ENCODE results near the gene HRG.

Gene HRG

DNA sequence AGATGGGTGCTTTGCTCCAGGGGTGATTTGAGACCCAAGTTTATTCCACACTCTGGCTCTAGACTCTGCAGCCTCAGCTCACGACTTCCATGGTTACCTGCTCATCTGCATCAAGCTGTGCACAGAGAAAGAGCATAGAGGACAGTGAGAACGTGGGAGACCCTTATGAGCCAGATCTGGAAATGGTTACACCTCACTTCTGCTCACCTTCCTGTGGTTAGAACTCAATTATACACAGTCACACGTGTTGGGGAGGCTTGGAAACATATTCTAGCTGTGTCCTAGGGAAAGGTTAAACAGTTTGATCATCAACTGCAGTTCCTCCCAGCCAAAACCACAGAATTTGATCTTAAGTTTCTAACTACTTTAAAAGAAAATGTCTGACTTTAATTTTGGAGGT lies 23.8 kb upstream of the HRG start:
- Histone ChIP-seq H3K14ac (ENCODE audit: low read length in 2 of 2) (no peak overlapping the region), H3K18ac (ENCODE audit: low read depth in 1 of 2, low read length in 2 of 2) (no peak overlapping the region), H3K4me3 (ENCODE audit: insufficient read depth in 1 of 2, low read depth in 1 of 2, low read length in 2 of 2) (no peak overlapping the region), H3K4me1 (ENCODE audit: control insufficient read depth, insufficient read depth, low read depth, low read length) (peaks cover 4% of the 10 kb centered on the region), H2BK12ac (ENCODE audit: low read length in 2 of 2) (no peak overlapping the region), H2AK5ac (ENCODE audit: low read length, severe bottlenecking) (no peak overlapping the region), H3K79me1 (replicated peaks; ENCODE audit: low read length, poor library complexity, severe bottlenecking) (no peaks in the 10 kb centered on the region), H4K8ac (ENCODE audit: low read length) (no peak overlapping the region), H4K91ac (ENCODE audit: low read length) (no peak overlapping the region), H3K9ac (ENCODE audit: low read length) (no peak overlapping the region), H2BK120ac (ENCODE audit: low read depth, low read length) (no peak overlapping the region), H2BK15ac (ENCODE audit: low read depth, poor library complexity, severe bottlenecking) (no peak overlapping the region), H3K27ac (ENCODE audit: low read length, poor library complexity, severe bottlenecking) (no peak overlapping the region), H2AFZ (ENCODE audit: low read depth, low read length) (no peak overlapping the region), H3K4ac (ENCODE audit: low read depth in 1 of 2, low read length in 2 of 2) (no peak overlapping the region), H3K9me3 (ENCODE audit: control insufficient read depth, low read length) (no peaks in the 10 kb centered on the region), H2BK5ac (ENCODE audit: low read depth, low read length, poor library complexity, severe bottlenecking) (no peak overlapping the region), H3K36me3 (ENCODE audit: control insufficient read depth in 1 of 2, insufficient read depth in 2 of 2, low read depth in 1 of 2, low read length in 2 of 2) (no peaks in the 10 kb centered on the region), H3K27me3 (ENCODE audit: control insufficient read depth in 1 of 2, insufficient read depth in 1 of 2, low read length in 2 of 2) (peaks cover 27 to 37% of the 10 kb centered on the region in 2 experiments), H3K23ac (ENCODE audit: low read length in 2 of 2) (no peak overlapping the region), H3K4me2 (ENCODE audit: low read length, poor library complexity, severe bottlenecking) (no peak overlapping the region)
- DNase-seq: no peak
- 55% methylated on average over 2 of the region's 3 CpGs for WGBS

DNA sequence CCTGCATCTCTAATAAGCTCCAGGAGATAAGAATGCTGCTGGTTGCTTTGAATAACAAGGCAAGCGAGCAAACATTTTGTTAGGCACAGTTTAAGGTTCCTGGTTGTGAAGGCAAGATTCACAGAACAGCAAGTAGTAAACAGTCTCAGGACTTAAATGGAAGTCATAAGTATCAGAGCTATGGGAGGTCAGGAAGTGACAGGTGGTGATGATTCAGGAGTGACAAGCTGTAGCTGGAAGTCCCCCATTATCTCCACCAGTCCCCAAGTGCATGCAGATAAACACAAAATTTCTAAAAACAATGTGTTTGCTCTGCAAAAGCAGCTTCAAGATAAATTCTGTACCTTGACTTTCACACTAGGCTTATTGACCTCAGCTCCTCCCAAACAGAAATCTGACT lies 22.3 kb upstream of the HRG start:
- no peak overlapping the region for H3K14ac ChIP-seq (ENCODE audit: low read length in 2 of 2)
- no peak overlapping the region for H3K27ac ChIP-seq (ENCODE audit: low read length, poor library complexity, severe bottlenecking)
- DNase-seq: no peak
- H4K8ac ChIP-seq (ENCODE audit: low read length): no peak overlapping the region
- H3K23ac ChIP-seq (ENCODE audit: low read length in 2 of 2): no peak overlapping the region
- H3K4me1 ChIP-seq (ENCODE audit: control insufficient read depth, insufficient read depth, low read depth, low read length): peaks cover 4% of the 10 kb centered on the region
- no peak overlapping the region for H3K4ac ChIP-seq (ENCODE audit: low read depth in 1 of 2, low read length in 2 of 2)
- peaks cover 23 to 24% of the 10 kb centered on the region in 2 experiments for H3K27me3 ChIP-seq (ENCODE audit: control insufficient read depth in 1 of 2, insufficient read depth in 1 of 2, low read length in 2 of 2)
- H2AK5ac ChIP-seq (ENCODE audit: low read length, severe bottlenecking): no peak overlapping the region
- H3K18ac ChIP-seq (ENCODE audit: low read depth in 1 of 2, low read length in 2 of 2): no peak overlapping the region
- no peak overlapping the region for H3K4me3 ChIP-seq (ENCODE audit: insufficient read depth in 1 of 2, low read depth in 1 of 2, low read length in 2 of 2)
- H3K79me1 ChIP-seq (replicated peaks; ENCODE audit: low read length, poor library complexity, severe bottlenecking): no peaks in the 10 kb centered on the region
- H3K4me2 ChIP-seq (ENCODE audit: low read length, poor library complexity, severe bottlenecking): no peak overlapping the region
- no peak overlapping the region for H4K91ac ChIP-seq (ENCODE audit: low read length)
- no peak overlapping the region for H2BK15ac ChIP-seq (ENCODE audit: low read depth, poor library complexity, severe bottlenecking)
- 75% methylated on average over 1 of the region's 1 CpG for WGBS
- no peak overlapping the region for H3K9ac ChIP-seq (ENCODE audit: low read length)
- no peak overlapping the region for H2BK120ac ChIP-seq (ENCODE audit: low read depth, low read length)
- H2BK5ac ChIP-seq (ENCODE audit: low read depth, low read length, poor library complexity, severe bottlenecking): no peak overlapping the region
- H2BK12ac ChIP-seq (ENCODE audit: low read length in 2 of 2): no peak overlapping the region
- H3K36me3 ChIP-seq (ENCODE audit: control insufficient read depth in 1 of 2, insufficient read depth in 2 of 2, low read depth in 1 of 2, low read length in 2 of 2): no peaks in the 10 kb centered on the region
- no peaks in the 10 kb centered on the region for H3K9me3 ChIP-seq (ENCODE audit: control insufficient read depth, low read length)
- H2AFZ ChIP-seq (ENCODE audit: low read depth, low read length): no peak overlapping the region

DNA sequence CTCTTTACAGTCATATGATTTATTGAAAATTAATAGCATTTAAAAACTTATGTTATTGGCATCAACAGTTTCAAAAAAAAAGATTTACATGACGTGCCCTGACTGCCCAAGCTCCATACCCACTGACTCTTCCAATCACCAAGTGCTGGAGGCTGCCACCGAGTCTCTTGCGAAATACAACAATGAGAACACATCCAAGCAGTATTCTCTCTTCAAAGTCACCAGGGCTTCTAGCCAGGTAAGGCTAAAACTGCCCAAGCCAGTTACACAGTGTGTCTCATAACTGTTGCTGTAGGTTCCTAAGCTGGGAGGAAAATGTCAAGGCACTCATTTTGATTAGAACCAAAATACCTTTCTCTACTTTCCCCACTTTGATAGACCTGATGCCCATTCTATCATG lies 21.1 kb upstream of the HRG start:
- no peaks in the 10 kb centered on the region for H3K9me3 ChIP-seq (ENCODE audit: control insufficient read depth, low read length)
- no peak overlapping the region for H3K14ac ChIP-seq (ENCODE audit: low read length in 2 of 2)
- H3K23ac ChIP-seq (ENCODE audit: low read length in 2 of 2): no peak overlapping the region
- no peak overlapping the region for H4K8ac ChIP-seq (ENCODE audit: low read length)
- no peak overlapping the region for H3K9ac ChIP-seq (ENCODE audit: low read length)
- 75% methylated on average over 3 of the region's 3 CpGs for WGBS
- H3K4ac ChIP-seq (ENCODE audit: low read depth in 1 of 2, low read length in 2 of 2): no peak overlapping the region
- H3K79me1 ChIP-seq (replicated peaks; ENCODE audit: low read length, poor library complexity, severe bottlenecking): no peaks in the 10 kb centered on the region
- no peak overlapping the region for H3K4me2 ChIP-seq (ENCODE audit: low read length, poor library complexity, severe bottlenecking)
- no peak overlapping the region for H2BK12ac ChIP-seq (ENCODE audit: low read length in 2 of 2)
- no peaks in the 10 kb centered on the region for H3K36me3 ChIP-seq (ENCODE audit: control insufficient read depth in 1 of 2, insufficient read depth in 2 of 2, low read depth in 1 of 2, low read length in 2 of 2)
- no peak overlapping the region for H4K91ac ChIP-seq (ENCODE audit: low read length)
- H2BK120ac ChIP-seq (ENCODE audit: low read depth, low read length): no peak overlapping the region
- H2AK5ac ChIP-seq (ENCODE audit: low read length, severe bottlenecking): no peak overlapping the region
- peaks cover 4% of the 10 kb centered on the region for H3K4me1 ChIP-seq (ENCODE audit: control insufficient read depth, insufficient read depth, low read depth, low read length)
- H2AFZ ChIP-seq (ENCODE audit: low read depth, low read length): no peak overlapping the region
- no peak overlapping the region for H3K27ac ChIP-seq (ENCODE audit: low read length, poor library complexity, severe bottlenecking)
- DNase-seq: no peak
- no peak overlapping the region for H2BK15ac ChIP-seq (ENCODE audit: low read depth, poor library complexity, severe bottlenecking)
- H3K27me3 ChIP-seq (ENCODE audit: control insufficient read depth in 1 of 2, insufficient read depth in 1 of 2, low read length in 2 of 2): peaks cover 22% of the 10 kb centered on the region in 2 experiments
- no peak overlapping the region for H3K18ac ChIP-seq (ENCODE audit: low read depth in 1 of 2, low read length in 2 of 2)
- no peak overlapping the region for H2BK5ac ChIP-seq (ENCODE audit: low read depth, low read length, poor library complexity, severe bottlenecking)
- H3K4me3 ChIP-seq (ENCODE audit: insufficient read depth in 1 of 2, low read depth in 1 of 2, low read length in 2 of 2): no peak overlapping the region

DNA sequence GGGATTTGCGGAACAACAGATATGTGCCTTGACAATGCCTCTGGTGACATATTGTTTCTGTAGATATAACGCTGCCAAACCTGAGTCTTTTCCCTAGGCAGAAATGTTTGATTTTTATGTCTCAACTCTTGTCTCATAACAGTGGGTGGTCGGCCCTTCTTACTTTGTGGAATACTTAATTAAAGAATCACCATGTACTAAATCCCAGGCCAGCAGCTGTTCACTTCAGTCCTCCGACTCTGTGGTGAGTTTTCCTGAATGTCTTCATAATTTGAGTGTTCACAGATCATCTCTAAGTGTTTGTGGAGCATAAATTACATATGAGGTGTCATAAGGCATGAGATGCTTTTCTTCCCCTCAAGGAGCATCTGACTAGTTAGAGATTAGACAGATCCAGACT lies 19.7 kb upstream of the HRG start:
- Histone ChIP-seq H3K4me2 (ENCODE audit: low read length, poor library complexity, severe bottlenecking) (no peak overlapping the region), H2BK120ac (ENCODE audit: low read depth, low read length) (no peak overlapping the region), H3K14ac (ENCODE audit: low read length in 2 of 2) (no peak overlapping the region), H3K9ac (ENCODE audit: low read length) (no peak overlapping the region), H3K18ac (ENCODE audit: low read depth in 1 of 2, low read length in 2 of 2) (no peak overlapping the region), H3K36me3 (ENCODE audit: control insufficient read depth in 1 of 2, insufficient read depth in 2 of 2, low read depth in 1 of 2, low read length in 2 of 2) (no peaks in the 10 kb centered on the region), H3K4me1 (ENCODE audit: control insufficient read depth, insufficient read depth, low read depth, low read length) (no peaks in the 10 kb centered on the region), H2BK5ac (ENCODE audit: low read depth, low read length, poor library complexity, severe bottlenecking) (no peak overlapping the region), H2BK12ac (ENCODE audit: low read length in 2 of 2) (no peak overlapping the region), H3K27ac (ENCODE audit: low read length, poor library complexity, severe bottlenecking) (no peak overlapping the region), H2BK15ac (ENCODE audit: low read depth, poor library complexity, severe bottlenecking) (no peak overlapping the region), H3K9me3 (ENCODE audit: control insufficient read depth, low read length) (no peaks in the 10 kb centered on the region), H3K79me1 (replicated peaks; ENCODE audit: low read length, poor library complexity, severe bottlenecking) (no peaks in the 10 kb centered on the region), H3K27me3 (ENCODE audit: control insufficient read depth in 1 of 2, insufficient read depth in 1 of 2, low read length in 2 of 2) (peaks cover 21 to 22% of the 10 kb centered on the region in 2 experiments), H4K91ac (ENCODE audit: low read length) (no peak overlapping the region), H3K4me3 (ENCODE audit: insufficient read depth in 1 of 2, low read depth in 1 of 2, low read length in 2 of 2) (no peak overlapping the region), H2AK5ac (ENCODE audit: low read length, severe bottlenecking) (no peak overlapping the region), H2AFZ (ENCODE audit: low read depth, low read length) (no peak overlapping the region), H3K4ac (ENCODE audit: low read depth in 1 of 2, low read length in 2 of 2) (no peak overlapping the region), H4K8ac (ENCODE audit: low read length) (no peak overlapping the region), H3K23ac (ENCODE audit: low read length in 2 of 2) (no peak overlapping the region)
- 97% methylated on average over 3 of the region's 4 CpGs for WGBS
- DNase-seq: no peak
